ENCODE results near the gene CRTC1. TPM values are rescaled to one million over a fixed set of nuclear protein-coding genes. Genes with fewer than 3 reads are reported as not detected.

CRTC1 gene
- total and polyA plus RNA-seq, 9 of the 15 experiments (the other 6 are each of a cell fraction or from before 2014, with no cell fraction given) = 0.25 to 3.8 (median 1.2) TPM; not detected in 2

DNA sequence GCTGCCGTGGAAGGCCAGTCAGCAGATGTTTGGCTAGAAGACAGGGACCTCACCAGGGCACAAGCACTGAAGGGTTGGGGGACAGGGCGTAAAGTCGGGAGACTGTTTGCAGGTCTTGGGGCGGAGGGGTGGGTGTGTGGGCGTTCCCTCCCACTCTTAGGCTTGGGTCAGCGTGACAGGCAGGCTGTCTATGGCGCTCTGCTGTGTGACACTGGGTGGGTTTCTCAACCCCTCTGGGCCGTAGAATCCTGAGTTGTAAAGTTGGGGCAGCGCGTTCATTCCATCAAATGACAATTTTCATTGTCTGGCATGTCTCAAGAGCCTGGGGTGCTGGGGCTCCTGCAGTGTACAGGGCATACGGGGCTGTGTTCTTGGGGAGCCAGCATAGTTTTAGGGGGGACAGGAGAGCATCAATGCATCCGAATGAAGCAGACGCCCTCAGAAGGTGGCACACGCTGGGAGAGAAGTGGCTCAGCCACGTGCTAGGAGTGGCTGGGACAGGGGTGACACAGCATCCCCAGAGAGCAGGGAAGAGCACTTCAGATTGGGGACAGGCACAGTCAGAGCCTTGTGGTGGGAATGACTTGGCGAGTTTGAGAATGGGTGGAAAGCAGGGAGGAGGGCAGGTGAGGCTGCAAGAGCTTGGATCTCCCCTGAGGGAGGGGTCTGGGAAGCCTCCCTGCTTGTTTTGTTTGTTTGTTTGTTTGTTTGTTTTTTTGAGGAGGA is 4.4 kb downstream of the CRTC1 start (continued):
- TF ChIP-seq ZNF41 (CRISPR knock-in tag; conservative IDR thresholded peaks at IDR 0.05) = no peak
- TF ChIP-seq WHSC1 (IDR thresholded peaks at IDR 0.05; ENCODE audit: low read length) = no peak
- no peak for TF ChIP-seq GATAD2A (IDR thresholded peaks at IDR 0.05)
- TF ChIP-seq SAP30 (IDR thresholded peaks at IDR 0.05; ENCODE audit: borderline replicate concordance, insufficient read depth, low read depth, low read length, poor library complexity, severe bottlenecking) = no peak

DNA sequence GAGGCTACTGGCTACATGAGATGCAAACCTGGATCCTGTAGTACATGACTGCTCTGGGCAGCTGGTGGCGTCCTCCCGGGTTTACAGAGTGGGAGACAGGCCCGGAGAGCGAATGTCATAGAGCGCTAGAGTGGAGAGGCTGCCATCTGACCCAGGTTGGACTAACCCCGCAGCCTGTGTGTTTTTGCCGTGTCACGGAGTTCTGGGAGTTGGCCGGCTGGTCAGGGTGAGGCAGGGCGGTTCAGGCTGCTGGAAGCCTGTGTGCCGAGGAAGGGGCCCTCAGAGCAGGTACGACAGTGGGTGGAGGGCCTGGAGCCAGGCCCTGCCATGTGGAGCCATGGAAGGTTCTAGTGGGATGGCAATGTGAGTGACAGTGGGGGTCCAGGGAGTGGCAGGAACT is 12.5 kb downstream of the CRTC1 start:
- H3K9me1 ChIP-seq (ENCODE audit: control insufficient read depth, insufficient read depth, low read length) = peaks cover 3% of the 10 kb centered on the region
- BruUV-seq (replicated peaks) = no TSS peak
- no peak overlapping the region for H3K4me3 ChIP-seq
- intact Hi-C loops (cut with micrococcal nuclease) (no loop called here), in situ Hi-C loops (cut with MboI) (no loop called here)
- peak overlapping the region; percentile 46; the same call in 1 of the 2 replicates for H3K4me2 ChIP-seq (ENCODE audit: insufficient read depth, low read length)
- peak in 2 of 4 experiments; percentile 52 to 56 for DNase-seq (ENCODE audit: extremely low read depth in 1 of 4, low spot score in 3 of 4)
- H3K4me1 ChIP-seq (replicated peaks in 1 of 2; ENCODE audit: control insufficient read depth in 2 of 2, insufficient read depth in 2 of 2, low read length in 2 of 2) = peaks cover 13 to 41% of the 10 kb centered on the region in 2 experiments; a peak in 4 of 5 replicates
- ATAC-seq = peak; percentile 69
- no peak for FAIRE-seq
- H3K36me3 ChIP-seq (ENCODE audit: control insufficient read depth, insufficient read depth, low read length) = no peaks in the 10 kb centered on the region
- POLR2A ChIA-PET = interaction anchor here (0.6 kb wide), 1 partner anchor 100 kb away, joined by 3 read pairs; no protein-coding TSS in a partner anchor
- CTCF ChIA-PET (ENCODE audit: low intra/inter-chr PET ratio) = no interaction called here
- no peak overlapping the region for H2AFZ ChIP-seq (ENCODE audit: low read depth, low read length)
- WGBS (ENCODE audit: insufficient coverage, low coverage, missing lambda C conversion rate) = 26% methylated on average over 12 of the region's 12 CpGs
- H3K9ac ChIP-seq (ENCODE audit: insufficient read depth in 1 of 2, low read depth in 2 of 2, low read length in 2 of 2) = peak overlapping the region in 1 of 2 experiments; percentile 87; a peak in 2 of 4 replicates
- peak overlapping the region; percentile 16; the same call in 1 of the 3 replicates for H3K27ac ChIP-seq (ENCODE audit: extremely low read depth, low read depth, low read length)
- peaks cover 30% of the 10 kb centered on the region for H4K20me1 ChIP-seq (replicated peaks; ENCODE audit: control insufficient read depth, insufficient read depth, low read length)
- no peaks in the 10 kb centered on the region for H3K27me3 ChIP-seq (ENCODE audit: control insufficient read depth in 2 of 2, insufficient read depth in 2 of 2, low read length in 2 of 2)
- H3K9me3 ChIP-seq (replicated peaks; ENCODE audit: control insufficient read depth, insufficient read depth, low read depth, low read length) = no peaks in the 10 kb centered on the region
- peaks cover 7% of the 10 kb centered on the region; the same call in 2 of the 3 replicates for H3K79me2 ChIP-seq (ENCODE audit: control insufficient read depth, insufficient read depth, low read length)
- TF ChIP-seq, protein P1, sequence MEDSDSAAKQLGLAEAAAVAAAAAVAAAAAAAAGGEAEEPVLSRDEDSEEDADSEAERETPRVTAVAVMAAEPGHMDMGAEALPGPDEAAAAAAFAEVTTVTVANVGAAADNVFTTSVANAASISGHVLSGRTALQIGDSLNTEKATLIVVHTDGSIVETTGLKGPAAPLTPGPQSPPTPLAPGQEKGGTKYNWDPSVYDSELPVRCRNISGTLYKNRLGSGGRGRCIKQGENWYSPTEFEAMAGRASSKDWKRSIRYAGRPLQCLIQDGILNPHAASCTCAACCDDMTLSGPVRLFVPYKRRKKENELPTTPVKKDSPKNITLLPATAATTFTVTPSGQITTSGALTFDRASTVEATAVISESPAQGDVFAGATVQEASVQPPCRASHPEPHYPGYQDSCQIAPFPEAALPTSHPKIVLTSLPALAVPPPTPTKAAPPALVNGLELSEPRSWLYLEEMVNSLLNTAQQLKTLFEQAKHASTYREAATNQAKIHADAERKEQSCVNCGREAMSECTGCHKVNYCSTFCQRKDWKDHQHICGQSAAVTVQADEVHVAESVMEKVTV (CRISPR knock-in tag; IDR thresholded peaks at IDR 0.05) = no peak
- TF ChIP-seq SP1 (CRISPR knock-in tag; IDR thresholded peaks at IDR 0.05) (no peak), ETS2 (tag; IDR thresholded peaks at IDR 0.05; ENCODE audit: borderline replicate concordance, poor library complexity, severe bottlenecking) (no peak), BCOR (IDR thresholded peaks at IDR 0.05) (0 out of 2 replicates have a peak, but pooled peaks have one; percentile 27), CBX8 (IDR thresholded peaks at IDR 0.05; ENCODE audit: borderline replicate concordance, extremely low read depth, low read depth, low read length, poor library complexity, severe bottlenecking) (no peak), PHF21A (IDR thresholded peaks at IDR 0.05; ENCODE audit: borderline replicate concordance, low read depth) (no peak), KLF1 (tag; IDR thresholded peaks at IDR 0.05) (no peak), ZC3H11A (IDR thresholded peaks at IDR 0.05; ENCODE audit: low read depth, low read length) (no peak)
- TF ChIP-seq, protein P2, sequence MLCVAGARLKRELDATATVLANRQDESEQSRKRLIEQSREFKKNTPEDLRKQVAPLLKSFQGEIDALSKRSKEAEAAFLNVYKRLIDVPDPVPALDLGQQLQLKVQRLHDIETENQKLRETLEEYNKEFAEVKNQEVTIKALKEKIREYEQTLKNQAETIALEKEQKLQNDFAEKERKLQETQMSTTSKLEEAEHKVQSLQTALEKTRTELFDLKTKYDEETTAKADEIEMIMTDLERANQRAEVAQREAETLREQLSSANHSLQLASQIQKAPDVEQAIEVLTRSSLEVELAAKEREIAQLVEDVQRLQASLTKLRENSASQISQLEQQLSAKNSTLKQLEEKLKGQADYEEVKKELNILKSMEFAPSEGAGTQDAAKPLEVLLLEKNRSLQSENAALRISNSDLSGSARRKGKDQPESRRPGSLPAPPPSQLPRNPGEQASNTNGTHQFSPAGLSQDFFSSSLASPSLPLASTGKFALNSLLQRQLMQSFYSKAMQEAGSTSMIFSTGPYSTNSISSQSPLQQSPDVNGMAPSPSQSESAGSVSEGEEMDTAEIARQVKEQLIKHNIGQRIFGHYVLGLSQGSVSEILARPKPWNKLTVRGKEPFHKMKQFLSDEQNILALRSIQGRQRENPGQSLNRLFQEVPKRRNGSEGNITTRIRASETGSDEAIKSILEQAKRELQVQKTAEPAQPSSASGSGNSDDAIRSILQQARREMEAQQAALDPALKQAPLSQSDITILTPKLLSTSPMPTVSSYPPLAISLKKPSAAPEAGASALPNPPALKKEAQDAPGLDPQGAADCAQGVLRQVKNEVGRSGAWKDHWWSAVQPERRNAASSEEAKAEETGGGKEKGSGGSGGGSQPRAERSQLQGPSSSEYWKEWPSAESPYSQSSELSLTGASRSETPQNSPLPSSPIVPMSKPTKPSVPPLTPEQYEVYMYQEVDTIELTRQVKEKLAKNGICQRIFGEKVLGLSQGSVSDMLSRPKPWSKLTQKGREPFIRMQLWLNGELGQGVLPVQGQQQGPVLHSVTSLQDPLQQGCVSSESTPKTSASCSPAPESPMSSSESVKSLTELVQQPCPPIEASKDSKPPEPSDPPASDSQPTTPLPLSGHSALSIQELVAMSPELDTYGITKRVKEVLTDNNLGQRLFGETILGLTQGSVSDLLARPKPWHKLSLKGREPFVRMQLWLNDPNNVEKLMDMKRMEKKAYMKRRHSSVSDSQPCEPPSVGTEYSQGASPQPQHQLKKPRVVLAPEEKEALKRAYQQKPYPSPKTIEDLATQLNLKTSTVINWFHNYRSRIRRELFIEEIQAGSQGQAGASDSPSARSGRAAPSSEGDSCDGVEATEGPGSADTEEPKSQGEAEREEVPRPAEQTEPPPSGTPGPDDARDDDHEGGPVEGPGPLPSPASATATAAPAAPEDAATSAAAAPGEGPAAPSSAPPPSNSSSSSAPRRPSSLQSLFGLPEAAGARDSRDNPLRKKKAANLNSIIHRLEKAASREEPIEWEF (CRISPR knock-in tag; IDR thresholded peaks at IDR 0.05) = no peak

All from K562 (cell line).